B cell (primary cell): Measurements from ENCODE around the gene AMER3. TPM values are rescaled to one million over a fixed set of nuclear protein-coding genes. Genes with fewer than 3 reads are reported as not detected.

ENCODE experiments used
- ATAC-seq: fragments of 200-7000 bp; cut with Tn5 transposase; one replicate; pipeline ENCODE4 v1.10.0; 2021; ENCODE audit warnings: low read depth, mild to moderate bottlenecking, moderate number of reproducible peaks, moderate library complexity
- CTCF ChIA-PET: fragments of 350-600 bp; sonication (Branson Sonifier 250); formaldehyde crosslinking; loops from one replicate; lab custom pipeline; 2021; ENCODE audit warnings: antibody characterized with exemption, inconsistent platforms; lab: Charles Lee
- POLR2A ChIA-PET: fragments of 350-600 bp; sonication (Branson Sonifier 250); formaldehyde crosslinking; loops from one replicate; lab custom pipeline; 2021; ENCODE audit warnings: antibody characterized with exemption; lab: Charles Lee
- DNase-seq: peaks from one replicate; pipeline ENCODE4 v3.0.0; 2013
- H2AFZ ChIP-seq: 2 replicates; pipeline ENCODE4 v1.6.1; 2012; ENCODE audit warnings: mild to moderate bottlenecking, low read depth, low read length; ENCODE audit not compliant: insufficient read depth, poor library complexity, severe bottlenecking
- H3K27ac ChIP-seq, 2 donors: 1 replicate in 1 of 2; 2 replicates in 1 of 2; pipeline ENCODE4 v1.5.1; 2012 to 2013; ENCODE audit warnings: low read length in 2 of 2, mild to moderate bottlenecking in 2 of 2, moderate library complexity in 1 of 2
- H3K27me3 ChIP-seq, 4 experiments: fragments of 200-600 bp in 1 of 4; sonication (generic) in 1 of 4; replicated peaks in 1 of 4; 1 replicate in 2 of 4; 2 replicates in 2 of 4; pipeline versions ENCODE4 v1.6.1 to v1.7.0; 2013 to 2016; ENCODE audit warnings: low read length in 3 of 4, mild to moderate bottlenecking in 2 of 4, mixed read lengths in 1 of 4, moderate library complexity in 1 of 4; ENCODE audit not compliant: insufficient read depth in 4 of 4, control insufficient read depth in 3 of 4; ENCODE audit errors: control extremely low read depth in 1 of 4
- H3K36me3 ChIP-seq, 2 experiments: replicated peaks in 1 of 2; 1 replicate in 1 of 2; 2 replicates in 1 of 2; pipeline versions ENCODE4 v1.6.1 to v1.7.1; 2013; ENCODE audit warnings: low read length in 1 of 2; ENCODE audit not compliant: insufficient read depth in 2 of 2, control insufficient read depth in 1 of 2; ENCODE audit errors: control extremely low read depth in 1 of 2, extremely low read depth in 1 of 2
- H3K4me1 ChIP-seq, 2 donors: fragments of 200-600 bp in 1 of 2; sonication (generic) in 1 of 2; 1 replicate in 1 of 2; 2 replicates in 1 of 2; pipeline versions ENCODE4 v1.5.1 to v1.6.1; 2013 to 2017; ENCODE audit warnings: low read length in 2 of 2; ENCODE audit not compliant: control insufficient read depth in 2 of 2, insufficient read depth in 2 of 2
- H3K4me2 ChIP-seq: replicated peaks from 2 replicates; pipeline ENCODE3; 2012; ENCODE audit warnings: mild to moderate bottlenecking, low read depth, low read length; ENCODE audit not compliant: poor library complexity, severe bottlenecking
- H3K4me3 ChIP-seq, 5 experiments: fragments of 200-600 bp in 1 of 5; sonication (generic) in 1 of 5; 1 replicate in 3 of 5; 2 replicates in 2 of 5; pipeline versions ENCODE4 v1.5.1 to v1.7.0; 2011 to 2016; ENCODE audit warnings: low read length in 4 of 5, mild to moderate bottlenecking in 4 of 5, low read depth in 2 of 5, control low read depth in 1 of 5, moderate library complexity in 1 of 5; ENCODE audit not compliant: insufficient read depth in 1 of 5; ENCODE audit errors: control extremely low read depth in 1 of 5, extremely low read depth in 1 of 5
- H3K79me2 ChIP-seq: fragments of 200-600 bp; sonication (generic); one replicate; pipeline ENCODE4 v1.6.0; 2016; ENCODE audit warnings: low read length; ENCODE audit not compliant: control insufficient read depth, insufficient read depth
- H3K9ac ChIP-seq: fragments of 200-600 bp; sonication (generic); 2 replicates; pipeline ENCODE4 v1.6.1; 2017; ENCODE audit warnings: mild to moderate bottlenecking, low read length, moderate library complexity
- H3K9me3 ChIP-seq, 3 donors: one replicate each; pipeline versions ENCODE4 v1.6.1 to v1.7.1; 2013; ENCODE audit warnings: low read length in 2 of 3; ENCODE audit not compliant: control insufficient read depth in 2 of 3, insufficient read depth in 1 of 3; ENCODE audit errors: control extremely low read depth in 1 of 3
- H4K20me1 ChIP-seq: 2 replicates; pipeline ENCODE4 v1.6.0; 2012; ENCODE audit warnings: mild to moderate bottlenecking, low read length; ENCODE audit not compliant: insufficient read depth, control insufficient read depth, poor library complexity, severe bottlenecking
- H3K27ac Mint-ChIP-seq: one replicate; pipeline ENCODE4 v1.8.0; 2021; ENCODE audit warnings: mixed read lengths
- H3K27me3 Mint-ChIP-seq: one replicate; pipeline ENCODE4 v1.8.0; 2021; ENCODE audit warnings: mixed read lengths
- H3K4me1 Mint-ChIP-seq: one replicate; pipeline ENCODE4 v1.8.0; 2021; ENCODE audit warnings: mixed read lengths
- H3K4me3 Mint-ChIP-seq: one replicate; pipeline ENCODE4 v1.8.0; 2021; ENCODE audit warnings: mixed read lengths
- H3K9me3 Mint-ChIP-seq: one replicate; pipeline ENCODE4 v1.8.0; 2022; ENCODE audit warnings: mixed read lengths; ENCODE audit not compliant: insufficient read depth
- CTCF ChIP-seq: fragments of 200-600 bp; IDR thresholded peaks from one replicate; pipeline ENCODE4 v1.8.0; 2022; ENCODE audit warnings: antibody characterized with exemption, mild to moderate bottlenecking
- EZH2 ChIP-seq: IDR thresholded peaks from 2 replicates; pipeline ENCODE4 v1.6.1; 2012; ENCODE audit warnings: borderline replicate concordance, low read depth, mild to moderate bottlenecking, moderate library complexity, low read length; ENCODE audit not compliant: insufficient read depth, poor library complexity, severe bottlenecking
- WGBS: methylation state at CpG from one replicate; pipeline ENCODE4 v1.1.5; 2013; ENCODE audit warnings: missing lambda C conversion rate; ENCODE audit not compliant: insufficient coverage; 5-methylcytosine and 5-hydroxymethylcytosine counted together
- intact Hi-C: fragments of 100-400 bp; cut with micrococcal nuclease; formaldehyde crosslinking; loops from one replicate; pipeline ENCODE4 v1.10.0; 2022
- polyA plus RNA-seq: library from polyadenylated mRNA; depleted of rRNA; stranded (reverse); fragments of >200 nt; gene quantifications from 2 replicates; pipeline ENCODE4 v1.2.3, GENCODE V29; 2012
- total RNA-seq, 2 donors: library from RNA; stranded (reverse); fragments of 120-200 nt in 1 of 2; gene quantifications; 1 replicate in 1 of 2; 2 replicates in 1 of 2; pipeline versions ENCODE4 v1.2.3 to v1.2.4, GENCODE V29; 2013 to 2022

Gene AMER3
- total and polyA plus RNA-seq, 2 donors (not counting 1 experiment from before 2014, with no cell fraction given), result not detected

GRCh38 chr2:130805613-130806012 lies 50.3 kb downstream of the AMER3 start:
- TF ChIP-seq CTCF, result no peak
- TF ChIP-seq EZH2, result no peak
- no peak for ATAC-seq
- ChIA-PET POLR2A (no interaction called here), CTCF (no interaction called here)
- Mint-ChIP-seq H3K27ac (no peak overlapping the region), H3K27me3 (peaks cover 14% of the 10 kb centered on the region), H3K9me3 (no peaks in the 10 kb centered on the region), H3K4me1 (peaks cover 2% of the 10 kb centered on the region), H3K4me3 (no peak overlapping the region)
- no peak overlapping the region for H3K4me3 ChIP-seq
- WGBS, result 86% methylated on average over 1 of the region's 4 CpGs
- no peaks in the 10 kb centered on the region for H4K20me1 ChIP-seq
- peaks cover 0 to 7% (median 0%) of the 10 kb centered on the region in 4 experiments for H3K27me3 ChIP-seq
- no peaks in the 10 kb centered on the region for H3K79me2 ChIP-seq
- no peak for DNase-seq
- H3K9ac ChIP-seq, result no peak overlapping the region
- H3K27ac ChIP-seq, result no peak overlapping the region
- intact Hi-C loops, result no loop called here
- no peaks in the 10 kb centered on the region for H3K36me3 ChIP-seq
- no peak overlapping the region for H3K4me2 ChIP-seq
- no peak overlapping the region for H2AFZ ChIP-seq
- H3K9me3 ChIP-seq, result peaks cover 0 to 5% (median 0%) of the 10 kb centered on the region in 3 donors
- H3K4me1 ChIP-seq, result no peaks in the 10 kb centered on the region

- H3K9me3 Mint-ChIP-seq, result no peaks in the 10 kb centered on the region
- no peak overlapping the region for H3K4me3 Mint-ChIP-seq
- TF ChIP-seq EZH2 (no peak), CTCF (no peak)
- Histone ChIP-seq H3K9me3 (peaks cover 0 to 5% (median 0%) of the 10 kb centered on the region in 3 donors), H3K9ac (no peak overlapping the region), H3K4me3 (no peak overlapping the region), H3K4me1 (no peaks in the 10 kb centered on the region), H4K20me1 (no peaks in the 10 kb centered on the region), H2AFZ (no peak overlapping the region), H3K4me2 (no peak overlapping the region), H3K79me2 (no peaks in the 10 kb centered on the region), H3K36me3 (no peaks in the 10 kb centered on the region), H3K27ac (no peak overlapping the region), H3K27me3 (peaks cover 0 to 7% (median 0%) of the 10 kb centered on the region in 4 experiments)
- peaks cover 9% of the 10 kb centered on the region for H3K4me1 Mint-ChIP-seq
- intact Hi-C loops, result no loop called here
- WGBS, result 58% methylated on average over 1 of the region's 4 CpGs
- ATAC-seq (no peak), DNase-seq (no peak)
- H3K27ac Mint-ChIP-seq, result no peak overlapping the region
- peaks cover 14% of the 10 kb centered on the region for H3K27me3 Mint-ChIP-seq
- POLR2A ChIA-PET, result no interaction called here
- CTCF ChIA-PET, result interaction anchor here (1.2 kb wide), 1 partner anchor 9 kb away, joined by 3 read pairs; no protein-coding TSS in a partner anchor
Measured at GRCh38 chr2:130806370-130806769, 51.0 kb downstream of the AMER3 start.
